ENCODE measurements around the gene RASSF5. TPM values are rescaled to one million over a fixed set of nuclear protein-coding genes. Genes with fewer than 3 reads are reported as not detected.

Gene RASSF5
- polyA plus RNA-seq, 1 donor (not counting 4 experiments of a cell fraction or from before 2014, with no cell fraction given): 2.4 TPM

GRCh38 chr1:206590025-206590758, 82.9 kb downstream of the RASSF5 start:
- FAIRE-seq (peak; percentile 71), DNase-seq (ENCODE audit: low read depth, low spot score) (peak; percentile 59)
- no peak overlapping the region for H3K4me3 ChIP-seq (ENCODE audit: control insufficient read depth in 2 of 3, extremely low read depth in 1 of 3, insufficient read depth in 2 of 3, low read depth in 1 of 3, low read length in 3 of 3)
- H3K9me3 ChIP-seq (ENCODE audit: control insufficient read depth, low read depth, low read length): no peaks in the 10 kb centered on the region
- no peak for TF ChIP-seq EZH2 (IDR thresholded peaks at IDR 0.05; ENCODE audit: low read length)
- peak in 2 of 3 experiments; percentile 22 to 38 for TF ChIP-seq CTCF (optimal IDR thresholded peaks at IDR 0.05 in 1 of 3, IDR thresholded peaks at IDR 0.05 in 1 of 3, conservative IDR thresholded peaks at IDR 0.05 in 1 of 3; ENCODE audit: extremely low read depth in 1 of 3, insufficient read depth in 2 of 3, low read length in 3 of 3)
- dilution Hi-C loops (cut with MboI; ENCODE audit: extremely low pct_ligation_motif_present, low sequenced_read_pairs): no loop called here
- H4K20me1 ChIP-seq (ENCODE audit: control insufficient read depth, extremely low read depth, insufficient read depth, low read length): no peaks in the 10 kb centered on the region
- H3K27me3 ChIP-seq (ENCODE audit: control insufficient read depth, extremely low read depth, insufficient read depth, low read length): no peaks in the 10 kb centered on the region
- H3K4me1 ChIP-seq (ENCODE audit: control insufficient read depth, extremely low read depth, insufficient read depth, low read length): peaks cover 52% of the 10 kb centered on the region
- no peak overlapping the region for H2AFZ ChIP-seq (ENCODE audit: control insufficient read depth, low read length)
- H3K79me2 ChIP-seq (ENCODE audit: control insufficient read depth, insufficient read depth, low read length): no peaks in the 10 kb centered on the region
- H3K9ac ChIP-seq (ENCODE audit: control insufficient read depth, extremely low read depth, insufficient read depth, low read length): no peak overlapping the region
- no peaks in the 10 kb centered on the region for H3K9me1 ChIP-seq (ENCODE audit: control insufficient read depth, extremely low read depth, insufficient read depth, low read length)
- peaks cover 10 to 13% of the 10 kb centered on the region in 2 experiments for H3K36me3 ChIP-seq (ENCODE audit: control insufficient read depth in 2 of 2, extremely low read depth in 1 of 2, insufficient read depth in 2 of 2, low read length in 2 of 2)
- H3K27ac ChIP-seq (ENCODE audit: control insufficient read depth, insufficient read depth, low read length): no peak overlapping the region
- H3K4me2 ChIP-seq (ENCODE audit: control insufficient read depth, extremely low read depth, insufficient read depth, low read depth, low read length): peak overlapping the region; percentile 58

- H3K79me2 ChIP-seq (ENCODE audit: control insufficient read depth, insufficient read depth, low read length): no peaks in the 10 kb centered on the region
- no peaks in the 10 kb centered on the region for H3K27me3 ChIP-seq (ENCODE audit: control insufficient read depth, extremely low read depth, insufficient read depth, low read length)
- H3K4me3 ChIP-seq (ENCODE audit: control insufficient read depth in 2 of 3, extremely low read depth in 1 of 3, insufficient read depth in 2 of 3, low read depth in 1 of 3, low read length in 3 of 3): no peak overlapping the region
- FAIRE-seq: no peak
- no peak overlapping the region for H3K9ac ChIP-seq (ENCODE audit: control insufficient read depth, extremely low read depth, insufficient read depth, low read length)
- no peak for TF ChIP-seq CTCF (optimal IDR thresholded peaks at IDR 0.05 in 1 of 3, IDR thresholded peaks at IDR 0.05 in 1 of 3, conservative IDR thresholded peaks at IDR 0.05 in 1 of 3; ENCODE audit: extremely low read depth in 1 of 3, insufficient read depth in 2 of 3, low read length in 3 of 3)
- TF ChIP-seq EZH2 (IDR thresholded peaks at IDR 0.05; ENCODE audit: low read length): no peak
- no peaks in the 10 kb centered on the region for H3K9me3 ChIP-seq (ENCODE audit: control insufficient read depth, low read depth, low read length)
- no peak overlapping the region for H3K27ac ChIP-seq (ENCODE audit: control insufficient read depth, insufficient read depth, low read length)
- H3K36me3 ChIP-seq (ENCODE audit: control insufficient read depth in 2 of 2, extremely low read depth in 1 of 2, insufficient read depth in 2 of 2, low read length in 2 of 2): peaks cover 10 to 21% of the 10 kb centered on the region in 2 experiments
- dilution Hi-C loops (cut with MboI; ENCODE audit: extremely low pct_ligation_motif_present, low sequenced_read_pairs): no loop called here
- no peak overlapping the region for H2AFZ ChIP-seq (ENCODE audit: control insufficient read depth, low read length)
- H3K4me2 ChIP-seq (ENCODE audit: control insufficient read depth, extremely low read depth, insufficient read depth, low read depth, low read length): no peak overlapping the region
- H3K9me1 ChIP-seq (ENCODE audit: control insufficient read depth, extremely low read depth, insufficient read depth, low read length): no peaks in the 10 kb centered on the region
- DNase-seq (ENCODE audit: low read depth, low spot score): no peak
- H4K20me1 ChIP-seq (ENCODE audit: control insufficient read depth, extremely low read depth, insufficient read depth, low read length): no peaks in the 10 kb centered on the region
- H3K4me1 ChIP-seq (ENCODE audit: control insufficient read depth, extremely low read depth, insufficient read depth, low read length): peaks cover 48% of the 10 kb centered on the region
Observed at GRCh38 chr1:206591226-206591625, 83.9 kb downstream of the RASSF5 start.

All from keratinocyte (primary cell).